Nephron progenitor cell (in vitro differentiated cells): ENCODE data around the gene FAM3D.

ENCODE experiments used
- DNase-seq: peaks from one replicate; pipeline ENCODE4 v3.0.0; 2021
- H3K27ac Mint-ChIP-seq: 2 replicates; pipeline ENCODE4 v1.8.0; 2021; ENCODE audit warnings: mild to moderate bottlenecking, moderate library complexity, mixed read lengths
- H3K27me3 Mint-ChIP-seq: 2 replicates; pipeline ENCODE4 v1.8.0; 2021; ENCODE audit warnings: mild to moderate bottlenecking, low read depth, mixed read lengths; ENCODE audit not compliant: poor library complexity
- H3K36me3 Mint-ChIP-seq: 2 replicates; pipeline ENCODE4 v1.8.0; 2021; ENCODE audit warnings: low read depth, mixed read lengths
- H3K4me1 Mint-ChIP-seq: 2 replicates; pipeline ENCODE4 v1.8.0; 2021; ENCODE audit warnings: mixed read lengths
- H3K4me3 Mint-ChIP-seq: 2 replicates; pipeline ENCODE4 v1.8.0; 2021; ENCODE audit warnings: mild to moderate bottlenecking, moderate library complexity, mixed read lengths
- H3K9me3 Mint-ChIP-seq: 2 replicates; pipeline ENCODE4 v1.8.0; 2021; ENCODE audit warnings: mild to moderate bottlenecking, moderate library complexity, mixed read lengths
- CTCF ChIP-seq: fragments of 200-600 bp; sonication (generic); IDR thresholded peaks from 2 replicates; pipeline ENCODE4 v1.5.0; 2021; ENCODE audit warnings: antibody characterized with exemption

The FAM3D gene

DNA sequence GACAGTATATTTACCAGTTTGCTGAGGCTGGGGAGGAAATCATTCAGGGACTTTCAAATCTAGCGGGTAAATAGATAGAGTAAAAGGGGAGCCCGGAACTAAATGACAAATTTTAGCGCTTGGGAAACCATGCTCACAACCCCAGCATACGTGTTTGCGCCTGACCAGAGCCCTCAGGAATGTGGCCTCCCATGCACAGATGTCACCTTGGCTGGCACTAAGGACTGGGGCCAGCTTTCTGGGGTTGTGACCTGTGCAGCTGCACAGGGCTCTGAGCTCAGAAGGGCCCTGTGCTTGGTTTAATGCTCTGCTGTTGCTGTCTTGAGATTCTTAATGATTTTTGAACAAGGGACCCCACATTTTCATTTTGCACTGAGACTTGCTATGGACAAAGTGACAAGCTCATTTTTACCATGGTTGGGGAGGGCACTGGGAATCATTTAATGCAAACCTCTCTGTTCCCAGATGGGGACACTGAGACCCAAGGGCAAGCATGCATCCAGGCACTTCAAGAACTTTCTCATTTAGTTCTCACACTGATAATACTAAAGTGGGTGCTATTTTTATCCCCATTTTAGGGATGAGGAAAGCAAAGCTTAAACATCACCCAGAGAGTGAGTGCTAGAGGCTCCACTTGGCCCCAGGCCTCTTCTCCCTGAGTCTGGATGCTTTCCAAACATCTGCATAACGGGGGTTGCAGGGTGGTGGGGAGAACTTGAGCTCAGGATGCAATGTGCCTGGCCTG, 45.3 kb downstream of the FAM3D start:
- H3K27me3 Mint-ChIP-seq, result no peaks in the 10 kb centered on the region
- DNase-seq, result no peak
- H3K36me3 Mint-ChIP-seq, result no peaks in the 10 kb centered on the region
- H3K4me1 Mint-ChIP-seq, result peaks cover 83% of the 10 kb centered on the region
- no peak overlapping the region for H3K4me3 Mint-ChIP-seq
- H3K27ac Mint-ChIP-seq, result peak overlapping the region; percentile 83
- no peaks in the 10 kb centered on the region for H3K9me3 Mint-ChIP-seq
- TF ChIP-seq CTCF, result no peak

DNA sequence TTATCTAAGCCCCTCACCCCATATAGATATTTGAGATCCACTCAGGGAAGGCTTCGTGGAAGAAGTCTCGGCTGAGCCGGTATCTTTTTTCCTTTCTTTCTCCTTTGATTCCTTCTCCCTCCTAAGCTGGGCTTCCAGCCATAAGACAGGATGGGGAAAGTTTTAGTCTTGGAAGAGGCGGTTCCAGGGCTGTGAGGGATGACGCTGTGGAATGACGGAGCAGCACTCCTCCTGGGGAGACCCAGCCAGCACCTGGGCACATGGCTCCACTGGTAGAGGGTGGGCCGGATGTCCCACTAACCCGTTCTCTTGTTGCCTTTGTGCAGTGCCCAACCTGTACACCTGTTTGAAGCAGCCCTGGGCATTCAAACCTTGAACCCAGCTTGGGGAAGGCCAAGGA, 46.2 kb downstream of the FAM3D start:
- H3K27me3 Mint-ChIP-seq, result peaks cover under 1% of the 10 kb centered on the region
- no peak for TF ChIP-seq CTCF
- H3K27ac Mint-ChIP-seq, result peak overlapping the region; percentile 83
- no peaks in the 10 kb centered on the region for H3K9me3 Mint-ChIP-seq
- H3K4me3 Mint-ChIP-seq, result no peak overlapping the region
- peaks cover 86% of the 10 kb centered on the region for H3K4me1 Mint-ChIP-seq
- H3K36me3 Mint-ChIP-seq, result no peaks in the 10 kb centered on the region
- no peak for DNase-seq

DNA sequence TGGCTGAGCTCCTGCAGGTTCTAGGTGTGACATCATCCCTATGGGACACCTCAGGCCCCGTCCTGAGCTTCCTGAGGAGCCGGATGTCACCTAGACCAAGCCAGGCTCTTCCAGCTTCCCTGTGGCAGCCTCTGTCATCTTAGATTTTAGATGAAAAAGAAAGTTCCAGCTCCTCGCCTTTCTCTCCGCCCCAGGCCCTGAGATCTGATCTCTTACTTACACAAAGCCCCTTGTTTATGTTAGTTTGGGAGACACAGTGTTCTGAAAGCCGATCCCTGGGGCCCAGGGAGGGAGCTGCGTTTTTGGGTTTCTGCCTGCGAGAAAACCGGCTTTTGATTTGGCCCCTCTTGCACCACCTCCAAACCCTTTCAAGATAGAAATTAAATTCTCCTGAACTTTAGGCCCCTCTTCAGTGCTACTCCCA, 49.2 kb downstream of the FAM3D start:
- Mint-ChIP-seq H3K36me3 (no peaks in the 10 kb centered on the region), H3K9me3 (no peaks in the 10 kb centered on the region), H3K27me3 (peaks cover 4% of the 10 kb centered on the region), H3K4me1 (peaks cover 78% of the 10 kb centered on the region), H3K4me3 (peak overlapping the region; percentile 44), H3K27ac (peak overlapping the region; percentile 97)
- peak; percentile 21 for DNase-seq
- TF ChIP-seq CTCF, result no peak

DNA sequence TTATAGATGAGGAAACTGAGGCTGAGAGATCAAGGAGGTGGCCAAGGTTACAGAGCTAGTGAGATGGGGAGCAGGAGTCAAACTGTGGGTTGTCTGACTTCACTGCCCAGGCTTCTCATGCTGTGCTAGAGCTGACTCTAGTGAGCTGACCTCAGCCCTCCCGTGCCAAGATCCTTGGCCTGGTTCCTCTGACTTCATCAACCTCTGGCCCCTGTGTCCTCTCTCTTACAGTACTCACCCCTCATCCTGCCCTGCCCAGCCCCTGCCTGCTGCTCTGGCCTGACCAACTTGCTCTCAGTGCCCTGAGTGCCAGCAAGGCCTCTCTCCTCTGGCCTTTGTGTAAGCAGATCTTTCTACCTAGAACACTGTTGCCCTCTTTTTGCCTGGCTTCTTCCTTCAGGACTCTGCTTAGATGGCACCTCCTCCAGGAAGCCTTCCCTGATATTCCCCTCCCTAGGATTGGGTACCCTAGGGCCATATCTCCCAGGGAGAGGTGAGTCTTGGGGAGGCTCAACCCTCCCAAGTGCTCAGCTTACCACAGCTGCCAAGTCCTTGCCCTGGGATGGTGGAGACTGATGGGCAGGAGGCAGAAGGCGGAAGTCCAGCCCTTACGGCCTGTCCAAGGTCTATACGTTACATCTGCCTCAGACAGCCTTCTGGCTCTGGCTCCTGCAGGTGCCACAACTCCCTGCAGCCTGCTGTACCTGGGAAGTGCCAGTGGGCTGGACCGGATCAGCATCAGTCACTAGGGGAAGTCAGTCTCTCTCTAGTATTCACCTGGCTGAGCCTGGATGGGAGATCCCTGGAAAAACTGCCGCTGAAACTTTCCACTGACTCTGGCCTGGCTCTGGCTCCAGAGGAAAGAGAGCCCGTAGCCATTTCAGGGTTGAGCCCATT, 53.1 kb downstream of the FAM3D start:
- peaks cover 7% of the 10 kb centered on the region for H3K27me3 Mint-ChIP-seq

GRCh38 chr3:58612830-58613229, 53.7 kb downstream of the FAM3D start:
- Mint-ChIP-seq H3K4me1 (peaks cover 40% of the 10 kb centered on the region), H3K4me3 (no peak overlapping the region), H3K9me3 (no peaks in the 10 kb centered on the region), H3K36me3 (no peaks in the 10 kb centered on the region), H3K27ac (no peak overlapping the region), H3K27me3 (peaks cover 7% of the 10 kb centered on the region)
- no peak for DNase-seq
- no peak for TF ChIP-seq CTCF

More for the DNA sequence above, 53.1 kb downstream of the FAM3D start:
- TF ChIP-seq CTCF, result no peak
- Mint-ChIP-seq H3K27ac (no peak overlapping the region), H3K9me3 (no peaks in the 10 kb centered on the region), H3K36me3 (no peaks in the 10 kb centered on the region), H3K4me1 (peaks cover 47% of the 10 kb centered on the region), H3K4me3 (no peak overlapping the region)
- no peak for DNase-seq
